ENCODE data around the gene RHBDL1. TPM values are rescaled to one million over a fixed set of nuclear protein-coding genes. Genes with fewer than 3 reads are reported as not detected.

Gene RHBDL1
- total RNA-seq, 1 donor from 2014 or later, result 1.2 TPM

DNA sequence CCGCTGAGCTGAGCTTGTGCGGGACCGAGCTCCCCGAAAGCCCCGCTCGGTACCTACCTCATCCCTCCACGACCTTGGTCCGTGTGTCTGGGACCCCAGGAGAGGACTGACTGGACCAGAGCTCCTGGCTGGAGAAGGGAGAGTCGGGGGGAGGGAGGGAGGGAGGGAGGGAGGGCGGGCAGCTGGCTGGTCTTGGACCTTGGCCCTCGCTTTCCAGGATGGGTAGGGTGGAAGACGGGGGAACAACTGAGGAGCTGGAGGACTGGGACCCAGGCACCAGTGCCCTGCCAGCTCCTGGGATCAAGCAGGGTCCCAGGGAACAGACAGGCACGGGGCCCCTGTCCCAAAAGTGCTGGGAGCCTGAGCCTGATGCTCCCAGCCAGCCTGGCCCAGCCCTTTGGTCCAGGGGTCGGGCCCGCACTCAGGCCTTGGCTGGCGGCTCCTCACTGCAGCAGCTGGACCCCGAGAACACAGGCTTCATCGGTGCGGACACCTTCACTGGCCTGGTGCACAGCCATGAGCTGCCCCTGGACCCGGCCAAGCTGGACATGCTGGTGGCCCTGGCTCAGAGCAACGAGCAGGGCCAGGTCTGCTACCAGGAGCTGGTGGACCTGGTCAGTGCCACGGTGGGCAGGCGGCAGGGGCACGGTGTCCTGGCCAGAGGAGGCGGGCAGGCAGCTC is 553 bp downstream of the RHBDL1 start:
- no peak for DNase-seq

DNA sequence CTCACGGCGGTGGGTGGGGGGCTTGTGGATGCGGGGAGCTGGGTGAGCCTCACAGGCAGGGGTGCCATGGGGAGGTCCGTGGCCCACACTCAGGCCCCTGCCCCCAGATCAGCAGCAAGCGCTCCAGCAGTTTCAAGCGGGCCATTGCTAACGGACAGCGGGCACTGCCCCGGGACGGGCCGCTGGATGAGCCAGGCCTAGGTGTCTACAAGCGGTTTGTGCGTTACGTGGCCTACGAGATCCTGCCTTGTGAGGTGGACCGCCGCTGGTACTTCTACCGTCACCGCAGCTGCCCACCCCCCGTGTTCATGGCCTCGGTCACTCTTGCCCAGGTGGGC is 1.1 kb downstream of the RHBDL1 start:
- DNase-seq, result no peak

DNA sequence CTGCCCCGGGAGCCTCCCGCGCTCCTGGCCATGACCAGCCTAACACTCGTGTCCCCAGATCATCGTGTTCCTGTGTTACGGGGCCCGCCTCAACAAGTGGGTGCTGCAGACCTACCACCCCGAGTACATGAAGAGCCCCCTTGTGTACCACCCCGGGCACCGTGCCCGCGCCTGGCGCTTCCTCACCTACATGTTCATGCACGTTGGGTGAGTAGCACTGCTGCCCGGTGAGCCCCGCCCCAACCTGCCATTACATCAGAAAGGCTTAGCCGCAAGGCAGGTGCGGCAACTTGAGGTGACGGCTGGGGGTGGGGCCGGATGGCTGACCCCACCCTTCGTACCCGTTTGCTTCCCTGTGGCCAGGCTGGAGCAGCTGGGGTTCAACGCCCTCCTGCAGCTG is 1.4 kb downstream of the RHBDL1 start:
- no peak for DNase-seq

DNA sequence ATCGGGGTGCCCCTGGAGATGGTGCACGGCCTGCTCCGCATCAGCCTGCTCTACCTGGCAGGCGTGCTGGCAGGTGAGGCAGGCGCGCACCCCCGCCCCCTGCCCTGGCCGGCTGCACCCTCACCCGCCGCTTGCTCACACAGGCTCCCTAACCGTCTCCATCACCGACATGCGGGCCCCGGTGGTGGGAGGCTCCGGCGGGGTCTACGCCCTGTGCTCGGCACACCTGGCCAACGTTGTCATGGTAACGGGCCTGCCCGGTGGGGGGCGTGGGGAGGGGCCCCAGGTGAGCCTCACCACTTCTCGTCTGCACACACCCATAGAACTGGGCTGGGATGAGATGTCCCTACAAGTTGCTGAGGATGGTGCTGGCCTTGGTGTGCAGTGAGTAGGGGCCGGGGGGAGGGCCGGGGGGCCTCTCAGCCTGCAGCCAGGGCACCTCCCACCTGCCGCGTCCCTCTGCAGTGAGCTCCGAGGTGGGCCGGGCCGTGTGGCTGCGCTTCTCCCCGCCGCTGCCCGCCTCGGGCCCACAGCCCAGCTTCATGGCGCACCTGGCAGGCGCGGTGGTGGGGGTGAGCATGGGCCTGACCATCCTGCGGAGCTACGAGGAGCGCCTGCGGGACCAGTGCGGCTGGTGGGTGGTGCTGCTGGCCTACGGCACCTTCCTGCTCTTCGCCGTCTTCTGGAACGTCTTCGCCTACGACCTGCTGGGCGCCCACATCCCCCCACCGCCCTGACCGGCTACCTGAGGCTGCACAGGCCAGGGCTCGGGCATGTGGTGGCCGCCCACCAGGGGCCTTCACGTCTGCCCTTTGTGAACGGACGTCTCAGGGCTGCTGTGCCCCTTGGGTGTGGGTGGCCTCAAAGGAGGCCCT is 2.1 kb downstream of the RHBDL1 start:
- no peak for DNase-seq

DNA sequence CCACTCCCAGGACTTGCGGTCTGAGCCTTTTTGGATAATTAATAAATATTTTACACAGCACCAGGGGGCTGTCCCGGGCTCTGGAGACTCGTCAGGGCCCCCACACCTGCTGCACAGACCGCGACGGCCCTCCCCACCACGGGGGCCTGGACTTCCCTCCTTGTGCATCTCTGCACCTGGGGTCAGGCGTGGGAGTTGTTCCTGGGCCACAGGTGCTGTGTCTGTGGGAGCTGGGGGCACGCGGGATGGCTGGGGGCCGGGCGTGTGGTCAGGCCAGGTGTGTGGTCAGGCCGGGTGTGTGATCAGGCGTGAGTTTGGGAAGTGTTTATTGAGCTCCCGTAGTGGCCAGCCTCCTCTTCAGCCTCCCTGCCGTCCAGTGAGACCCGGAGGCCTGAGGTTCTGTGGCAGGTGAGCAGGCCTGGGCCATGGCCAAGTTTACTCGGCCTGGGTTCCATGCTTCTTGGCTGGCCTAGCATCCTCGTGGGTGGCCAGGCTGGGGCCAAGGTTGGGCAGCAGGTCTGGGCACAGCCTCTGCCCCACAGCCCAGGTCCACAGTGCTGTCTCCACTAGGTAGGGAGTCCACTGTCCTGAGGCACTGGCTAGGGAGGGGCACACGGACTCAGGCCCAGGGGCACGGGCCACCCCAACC is 2.9 kb downstream of the RHBDL1 start:
- no peak for DNase-seq

DNA sequence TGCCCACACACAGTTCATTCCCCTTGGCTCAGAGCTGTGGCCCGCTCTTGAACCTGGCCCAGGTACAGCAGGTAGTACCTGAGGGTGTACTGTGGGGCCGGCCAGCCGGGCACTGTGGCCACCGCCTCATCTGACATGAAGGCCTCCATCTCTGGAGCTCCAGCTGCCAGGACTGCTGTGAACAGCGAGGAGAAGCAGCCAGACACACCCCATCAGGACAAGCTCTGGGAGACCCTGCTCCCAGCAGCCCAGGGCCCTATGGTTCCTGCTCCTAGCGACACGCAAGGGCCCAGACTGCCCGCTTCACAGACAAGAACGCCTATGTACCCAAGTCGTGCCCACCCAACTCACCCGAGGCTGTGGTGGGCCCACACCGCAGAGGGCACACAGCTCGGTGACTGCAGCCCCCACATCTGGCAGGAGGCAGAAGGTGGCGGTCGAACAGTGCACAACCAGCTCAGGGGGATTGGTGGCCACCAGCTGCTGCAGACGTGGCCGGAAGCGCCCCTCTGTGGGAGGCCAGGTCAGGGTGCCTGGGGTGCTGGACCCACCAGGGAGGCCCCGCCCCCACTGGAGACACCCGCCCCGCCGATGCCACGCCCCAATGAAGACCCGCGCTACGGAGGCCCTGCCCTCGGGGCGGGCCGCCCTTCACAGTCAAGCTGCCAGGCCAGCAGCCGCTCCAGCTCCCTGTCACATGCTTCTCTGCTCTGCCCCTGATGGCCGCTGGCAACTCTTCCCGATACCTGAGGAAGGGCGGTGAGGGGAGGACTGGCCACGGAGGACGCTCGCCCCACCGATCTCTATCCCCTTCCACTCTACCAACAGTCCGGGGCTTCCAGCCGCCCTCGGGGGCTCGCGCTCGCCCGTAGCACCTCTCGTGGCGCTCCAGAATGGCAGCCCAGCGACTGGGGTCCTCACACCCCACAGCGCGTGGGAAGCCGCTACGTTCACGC is 3.7 kb downstream of the RHBDL1 start:
- peak; percentile 65 for DNase-seq

DNA sequence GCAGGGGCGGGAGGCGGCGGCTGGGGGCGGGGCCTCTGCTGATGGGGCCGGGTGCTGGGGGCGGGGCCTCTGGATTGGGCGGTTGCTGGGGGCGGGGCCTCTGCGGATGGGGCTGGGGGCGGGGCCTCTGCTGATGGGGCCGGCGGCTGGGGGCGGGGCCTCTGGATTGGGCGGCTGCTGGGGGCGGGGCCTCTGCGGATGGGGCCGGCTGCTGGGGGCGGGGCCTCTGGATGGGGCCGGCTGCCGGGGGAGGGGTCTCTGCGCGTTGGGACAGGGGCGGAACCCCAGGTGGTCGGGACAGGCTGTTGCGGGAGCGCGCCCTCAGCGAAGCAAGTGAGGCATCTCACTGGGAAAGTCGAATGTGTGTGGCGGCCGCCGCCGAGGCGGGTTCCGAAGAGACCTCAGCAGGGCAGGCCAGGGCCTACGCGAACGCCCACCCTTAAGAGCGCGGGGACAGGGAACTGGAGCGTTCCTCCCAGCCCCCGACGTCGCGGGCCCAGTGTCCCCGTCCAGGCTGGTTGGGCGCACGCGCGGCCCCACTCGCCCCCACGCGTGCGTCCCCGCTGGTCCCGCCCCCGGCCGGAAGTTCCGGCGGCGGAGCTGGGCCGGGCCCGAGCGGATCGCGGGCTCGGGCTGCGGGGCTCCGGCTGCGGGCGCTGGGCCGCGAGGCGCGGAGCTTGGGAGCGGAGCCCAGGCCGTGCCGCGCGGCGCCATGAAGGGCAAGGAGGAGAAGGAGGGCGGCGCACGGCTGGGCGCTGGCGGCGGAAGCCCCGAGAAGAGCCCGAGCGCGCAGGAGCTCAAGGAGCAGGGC is 4.5 kb downstream of the RHBDL1 start, which contains the start of gene STUB1:
STUB1 (plus strand) TSS at position 597 of the 811 bp plus-strand sequence; CDS start at position 713, 116 bp downstream.
- DNase-seq, result peak; percentile 84

DNA sequence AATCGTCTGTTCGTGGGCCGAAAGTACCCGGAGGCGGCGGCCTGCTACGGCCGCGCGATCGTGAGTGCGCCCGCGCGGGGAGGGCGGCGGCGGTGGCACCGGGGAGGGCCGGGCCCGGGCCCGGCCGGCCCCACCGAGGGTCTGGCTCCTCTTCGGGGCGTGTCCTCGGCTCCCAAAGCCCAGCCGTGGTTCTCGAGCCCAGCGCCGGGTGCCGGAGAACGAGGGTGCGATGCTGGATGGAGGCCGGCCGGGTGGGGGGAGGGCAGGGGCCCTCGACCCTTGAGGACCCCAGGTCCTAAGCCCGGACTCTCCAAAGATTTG is 5.1 kb downstream of the RHBDL1 start:
- no peak for DNase-seq

DNA sequence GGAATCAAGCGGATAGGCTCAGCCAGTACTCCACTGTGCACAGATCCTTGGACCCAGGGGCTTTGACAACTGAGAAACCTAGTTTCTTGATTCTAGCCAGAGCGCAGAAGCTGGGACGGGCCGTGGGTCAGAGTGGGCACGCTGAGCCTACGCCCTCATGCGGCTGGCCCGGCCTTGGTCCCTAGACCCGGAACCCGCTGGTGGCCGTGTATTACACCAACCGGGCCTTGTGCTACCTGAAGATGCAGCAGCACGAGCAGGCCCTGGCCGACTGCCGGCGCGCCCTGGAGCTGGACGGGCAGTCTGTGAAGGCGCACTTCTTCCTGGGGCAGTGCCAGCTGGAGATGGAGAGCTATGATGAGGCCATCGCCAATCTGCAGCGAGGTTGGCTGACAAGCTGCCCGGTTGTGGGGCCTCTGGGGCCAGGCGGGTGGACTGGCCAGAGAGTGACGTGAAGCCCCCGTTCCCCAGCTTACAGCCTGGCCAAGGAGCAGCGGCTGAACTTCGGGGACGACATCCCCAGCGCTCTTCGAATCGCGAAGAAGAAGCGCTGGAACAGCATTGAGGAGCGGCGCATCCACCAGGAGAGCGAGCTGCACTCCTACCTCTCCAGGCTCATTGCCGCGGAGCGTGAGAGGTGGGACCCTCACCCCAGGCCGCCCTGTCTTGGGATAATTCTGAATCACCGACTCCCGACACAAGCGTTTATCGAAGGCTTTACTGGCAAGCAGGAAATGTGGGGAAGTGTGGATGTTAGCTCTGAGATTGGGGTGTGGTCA is 5.7 kb downstream of the RHBDL1 start:
- DNase-seq, result no peak

DNA sequence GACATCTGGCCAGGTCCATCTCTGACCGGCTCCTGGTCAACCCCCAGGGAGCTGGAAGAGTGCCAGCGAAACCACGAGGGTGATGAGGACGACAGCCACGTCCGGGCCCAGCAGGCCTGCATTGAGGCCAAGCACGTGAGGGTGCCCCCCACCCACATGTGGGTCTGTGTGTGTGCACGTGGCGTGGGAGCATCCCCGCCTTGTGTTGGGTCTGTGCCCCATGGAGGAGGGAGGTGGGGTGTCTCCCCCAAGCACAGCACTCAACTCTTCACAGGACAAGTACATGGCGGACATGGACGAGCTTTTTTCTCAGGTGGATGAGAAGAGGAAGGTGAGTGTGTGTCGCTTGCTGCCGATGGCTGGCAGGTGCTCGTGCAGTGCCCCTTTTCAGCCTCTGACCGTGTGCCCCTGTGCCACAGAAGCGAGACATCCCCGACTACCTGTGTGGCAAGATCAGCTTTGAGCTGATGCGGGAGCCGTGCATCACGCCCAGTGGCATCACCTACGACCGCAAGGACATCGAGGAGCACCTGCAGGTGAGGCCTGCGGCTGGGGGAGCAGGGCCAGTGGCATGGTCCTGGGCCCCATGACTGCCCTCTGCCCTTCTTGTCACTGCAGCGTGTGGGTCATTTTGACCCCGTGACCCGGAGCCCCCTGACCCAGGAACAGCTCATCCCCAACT is 6.4 kb downstream of the RHBDL1 start:
- no peak for DNase-seq

DNA sequence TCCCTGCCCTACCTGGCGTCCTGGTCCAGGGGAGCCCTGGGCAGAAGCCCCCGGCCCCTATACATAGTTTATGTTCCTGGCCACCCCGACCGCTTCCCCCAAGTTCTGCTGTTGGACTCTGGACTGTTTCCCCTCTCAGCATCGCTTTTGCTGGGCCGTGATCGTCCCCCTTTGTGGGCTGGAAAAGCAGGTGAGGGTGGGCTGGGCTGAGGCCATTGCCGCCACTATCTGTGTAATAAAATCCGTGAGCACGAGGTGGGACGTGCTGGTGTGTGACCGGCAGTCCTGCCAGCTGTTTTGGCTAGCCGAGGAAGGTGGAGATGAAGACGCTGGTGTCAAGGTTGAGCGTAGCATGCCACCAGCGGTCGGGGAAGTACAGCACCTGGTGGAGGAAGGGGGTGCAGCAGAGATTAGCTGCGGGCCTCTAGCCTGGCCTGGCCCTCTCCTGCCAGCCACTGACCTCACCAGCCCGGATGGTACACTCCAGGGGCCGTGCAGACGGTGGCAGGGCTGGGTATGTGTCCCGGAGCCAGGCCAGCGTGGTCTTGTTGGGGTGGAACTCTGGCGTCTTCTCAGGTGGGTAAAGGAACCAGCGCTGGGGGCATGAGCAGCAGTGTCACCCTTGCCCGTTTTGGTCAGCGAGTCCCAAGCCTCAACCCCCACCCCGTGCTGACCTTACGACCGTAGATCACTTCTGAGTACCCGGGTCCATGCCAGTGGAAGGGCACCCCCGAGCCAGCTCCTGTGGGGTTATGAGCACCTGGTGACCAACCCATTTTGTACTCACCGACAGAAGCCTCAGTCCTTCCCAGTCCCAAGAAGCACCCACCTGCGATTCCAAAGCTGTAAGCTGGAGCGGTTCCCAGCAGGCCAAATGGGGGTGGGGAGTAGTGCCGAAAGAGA is 7.3 kb downstream of the RHBDL1 start:
- no peak for DNase-seq

DNA sequence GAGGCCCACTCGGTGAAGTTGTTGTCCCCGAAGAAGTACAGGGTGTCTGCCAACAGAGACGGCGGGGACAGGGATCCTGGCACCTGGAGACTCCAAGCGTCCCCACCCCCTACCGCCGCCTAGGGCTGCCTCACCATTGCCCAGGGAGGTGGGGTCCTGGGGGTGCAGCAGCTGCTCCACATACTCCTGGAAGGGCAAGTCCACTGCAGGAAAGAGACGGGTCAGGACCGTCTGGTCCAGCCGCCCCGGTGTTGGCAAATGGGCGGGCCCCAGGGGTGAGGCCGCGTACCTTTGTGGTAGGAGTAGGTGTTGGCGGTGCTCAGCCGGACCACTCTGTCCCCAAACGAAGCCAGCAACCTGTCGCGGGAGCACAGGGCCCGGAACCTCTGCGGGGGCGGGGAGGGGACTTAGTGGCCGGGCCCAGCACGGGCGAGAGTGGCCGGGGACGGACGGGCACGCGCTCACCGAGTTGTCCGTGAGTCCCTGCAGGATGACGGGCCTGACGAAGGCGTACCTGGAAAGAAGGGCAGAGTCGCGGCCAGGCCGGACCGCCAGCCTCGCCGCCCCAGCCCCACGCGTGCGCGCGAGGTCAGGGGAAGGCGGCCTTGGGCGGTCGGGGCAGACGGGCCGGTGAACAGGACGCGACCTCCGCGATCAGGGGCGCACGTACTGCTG is 8.1 kb downstream of the RHBDL1 start:
- DNase-seq, result no peak

DNA sequence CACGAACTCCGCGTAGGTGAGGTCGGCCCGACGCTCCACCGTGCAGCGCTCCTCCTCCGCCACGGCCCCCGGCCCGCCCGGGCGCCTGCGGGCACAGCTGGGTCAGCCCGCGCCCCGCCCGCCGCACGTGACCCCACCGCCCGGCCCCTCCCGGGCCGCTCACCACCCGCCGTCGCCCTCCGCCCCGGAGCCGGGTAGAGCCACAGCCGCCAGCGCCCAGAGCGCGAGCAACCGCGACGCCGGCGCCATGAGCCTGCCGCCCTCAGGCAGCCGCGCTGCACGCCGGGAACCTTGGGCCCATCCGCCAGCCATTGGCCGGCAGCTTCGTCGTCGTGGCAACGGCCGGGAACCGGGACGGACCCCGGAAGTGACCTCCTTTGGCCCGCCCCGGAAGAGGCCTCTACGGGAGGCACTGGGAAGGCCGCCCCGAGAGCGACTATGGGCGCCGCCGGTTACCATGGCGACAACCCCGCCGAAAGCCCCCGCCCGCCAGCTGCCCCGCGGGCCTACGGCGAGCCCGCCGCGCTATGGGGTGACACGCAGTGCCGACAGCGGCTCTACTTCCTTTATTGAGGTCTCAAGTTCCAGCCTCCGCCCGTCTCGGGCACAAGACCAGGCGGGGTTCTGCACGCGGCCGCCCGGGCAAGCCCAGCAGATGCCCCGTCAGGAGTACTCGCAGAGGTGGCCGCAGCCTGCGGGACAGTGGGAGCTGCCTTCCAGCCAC is 8.8 kb downstream of the RHBDL1 start, which contains the start of gene JMJD8:
JMJD8 (minus strand) TSS at position 264 of the 724 bp plus-strand sequence; CDS start at position 249, 15 bp downstream.
- DNase-seq, result peak; percentile 93

DNA sequence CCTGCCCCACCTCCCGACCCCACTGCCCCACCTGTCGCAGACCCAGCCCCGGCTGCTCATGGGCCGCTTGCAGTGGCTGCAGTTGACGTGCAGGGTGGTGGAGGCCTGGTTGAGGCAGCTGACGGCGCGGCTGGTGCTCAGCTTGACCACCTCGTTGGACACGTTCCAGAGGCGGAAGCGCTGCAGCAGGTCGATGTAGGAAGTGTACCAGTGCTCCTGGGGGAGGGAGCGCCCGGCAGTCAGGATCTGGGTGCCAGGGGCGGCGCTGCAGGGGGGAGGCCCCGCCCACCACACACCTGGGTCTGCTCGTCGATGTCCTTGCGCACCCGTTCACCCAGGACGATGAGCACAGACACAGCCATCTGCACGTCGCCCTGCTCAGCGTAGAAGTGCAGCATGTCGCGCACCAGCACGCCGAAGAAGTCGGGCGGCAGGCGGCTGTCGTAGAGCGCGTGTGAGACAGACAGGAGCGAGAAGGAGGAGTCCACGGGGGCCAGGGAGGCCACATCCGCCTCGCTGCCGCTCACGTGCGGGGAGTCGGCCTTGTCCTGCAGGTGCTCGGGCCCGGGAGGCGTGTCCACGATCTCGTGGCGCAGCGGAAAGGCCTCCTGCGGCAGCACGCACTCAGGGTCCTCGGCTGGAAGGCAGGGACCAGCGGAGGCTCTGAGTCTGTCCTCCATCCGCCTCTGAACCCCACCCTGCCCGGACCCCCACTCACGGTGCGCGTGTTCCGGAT is 9.7 kb downstream of the RHBDL1 start:
- no peak for DNase-seq

DNA sequence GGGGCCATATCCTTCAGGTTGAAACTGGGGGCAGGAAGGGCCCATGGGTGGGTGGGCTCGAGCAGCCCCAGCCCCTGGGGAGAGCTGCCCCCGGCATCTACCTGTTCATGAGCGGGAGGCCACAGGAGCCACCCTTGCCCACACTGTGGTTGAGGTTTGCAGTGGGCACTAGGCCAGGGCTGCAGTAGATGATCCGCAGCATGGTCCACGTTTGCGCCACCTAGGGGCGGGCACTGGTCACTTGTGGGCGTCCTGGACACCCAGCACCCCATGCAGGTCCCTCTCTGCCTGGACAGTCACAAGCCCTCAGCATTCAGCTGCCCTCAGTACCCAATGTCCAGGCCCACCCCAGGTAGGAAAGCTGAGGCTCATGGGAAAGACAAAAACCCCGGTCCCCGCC is 10.5 kb downstream of the RHBDL1 start:
- no peak for DNase-seq

DNA sequence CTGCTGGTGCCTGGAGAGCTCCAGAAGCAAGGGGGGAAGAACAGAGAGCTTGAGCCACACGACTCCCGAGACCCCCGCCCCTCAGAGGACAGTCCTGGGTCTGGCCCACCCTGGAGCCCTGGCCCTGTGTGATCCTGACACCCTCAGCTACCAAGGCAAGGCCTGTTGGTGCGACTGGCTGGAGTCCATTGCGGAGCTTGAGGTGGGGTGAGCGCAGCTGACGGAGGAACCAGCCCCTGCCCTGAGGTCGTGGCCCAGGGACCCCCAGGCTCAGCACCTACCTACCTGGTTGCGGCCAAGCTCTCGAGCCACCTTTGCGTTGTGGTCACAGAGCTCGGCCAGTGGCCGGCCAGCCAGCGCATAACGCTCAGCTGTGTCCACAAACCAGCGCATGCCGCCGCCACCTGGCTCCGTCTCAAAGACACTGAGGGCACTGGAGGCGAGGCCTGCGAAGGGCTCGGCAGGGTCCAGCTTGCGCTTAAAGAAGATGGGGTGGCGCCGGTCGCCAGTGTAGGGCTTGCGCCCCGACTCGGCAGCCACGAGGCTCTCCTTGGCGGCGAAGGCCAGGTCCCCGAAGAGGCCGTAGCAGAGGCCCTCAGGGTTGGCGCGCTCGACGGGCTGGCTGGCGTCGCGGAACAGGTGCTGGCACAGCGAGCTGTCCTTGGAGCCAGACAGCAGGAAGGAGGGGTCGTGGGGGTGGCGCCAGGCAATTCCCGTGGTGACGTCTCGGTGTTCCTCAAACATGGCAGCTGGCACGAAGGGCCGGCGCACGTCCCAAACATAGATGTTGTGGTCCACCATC is 11.2 kb downstream of the RHBDL1 start:
- no peak for DNase-seq

Data from skin of body (tissue), 2 donors.